Stimulated activated CD8-positive, alpha-beta memory T cell treated with anti-CD3 and anti-CD28 coated beads, Interleukin-15, amount 100 ng/mL, for 4 hours (primary cell): Measurements from ENCODE around the gene CCDC200.
"Not testable (repeated sequence)": the region's sequence is repeated elsewhere in the genome, so short reads cannot be mapped to it uniquely, and the experiment has no call there.

Experiments
- DNase-seq, 2 donors: peaks; one replicate each; pipeline ENCODE4 v3.0.0-alpha.2; 2020; ENCODE audit warnings: low read depth in 2 of 2

CCDC200 gene

DNA sequence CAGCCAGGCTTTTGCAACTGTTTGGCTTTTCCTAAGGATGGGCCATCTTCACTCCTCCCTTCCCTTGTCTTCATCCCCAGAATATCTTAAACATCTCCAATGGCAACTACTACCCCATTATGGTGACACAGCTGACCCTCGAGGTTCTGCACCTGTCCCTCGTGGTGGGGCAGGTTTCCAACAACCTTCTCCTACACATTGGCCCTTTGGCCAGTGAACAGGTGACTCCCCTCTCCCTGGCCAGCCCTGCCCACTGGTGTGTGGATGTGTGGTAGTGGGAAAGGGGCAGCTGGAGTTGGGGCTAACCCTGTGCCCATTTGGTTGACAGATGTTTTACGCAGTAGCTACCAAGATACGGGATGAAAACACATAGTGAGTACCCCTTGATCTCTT, 12.1 kb downstream of the CCDC200 start:
- no peak for DNase-seq

GRCh38 chr17:43215341-43215740, 13.1 kb downstream of the CCDC200 start:
- DNase-seq = no peak

GRCh38 chr17:43213545-43213944, 14.9 kb downstream of the CCDC200 start:
- DNase-seq = no peak

DNA sequence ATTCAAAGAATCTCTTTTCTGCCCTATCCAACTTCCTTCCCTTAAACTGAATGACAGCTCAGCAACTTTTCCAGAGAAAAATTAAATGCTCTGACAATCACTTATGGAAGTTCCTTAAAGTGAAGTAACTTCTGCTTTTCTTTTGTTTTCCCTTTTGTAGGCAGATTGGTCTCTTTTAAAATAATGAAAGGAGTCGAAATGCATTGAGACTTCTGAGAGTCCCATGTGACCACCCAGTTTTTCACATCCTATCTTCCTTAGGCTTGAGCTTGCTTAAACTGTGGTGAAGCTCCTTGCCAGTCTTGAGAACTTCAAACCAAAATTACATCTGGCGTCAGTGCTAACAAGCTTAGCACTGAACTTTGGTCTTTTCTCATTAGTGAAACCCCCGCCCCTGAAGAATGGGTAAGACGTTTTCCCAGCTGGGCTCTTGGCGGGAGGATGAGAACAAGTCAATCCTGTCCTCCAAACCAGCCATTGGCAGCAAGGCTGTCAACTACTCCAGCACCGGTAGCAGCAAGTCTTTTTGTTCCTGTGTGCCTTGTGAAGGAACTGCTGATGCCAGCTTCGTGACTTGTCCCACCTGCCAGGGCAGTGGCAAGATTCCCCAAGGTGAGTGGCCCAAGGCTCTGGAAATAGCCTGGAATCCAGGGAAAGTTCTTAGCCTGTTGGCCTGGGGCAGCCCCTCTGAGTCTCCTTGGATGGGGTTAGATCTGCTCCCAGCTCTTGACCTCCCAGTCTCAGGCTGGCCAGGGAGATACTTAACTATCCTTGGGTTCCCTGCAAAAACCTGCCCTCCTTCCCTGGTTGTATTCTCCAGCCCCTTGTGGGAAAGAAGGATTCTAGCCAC, 15.6 kb downstream of the CCDC200 start:
- DNase-seq = no peak

GRCh38 chr17:43211480-43212402, 16.7 kb downstream of the CCDC200 start, which contains the start of gene TMEM106A:
Gene TMEM106A (plus strand): TSS chr17:43211875. CDS start chr17:43213042, 1,167 bp downstream.
- peak; percentile 51 to 53 for DNase-seq

GRCh38 chr17:43211123-43211479, 17.3 kb downstream of the CCDC200 start:
- DNase-seq = no peak

- DNase-seq = no peak
Observed at GRCh38 chr17:43210576-43210975, 17.8 kb downstream of the CCDC200 start.

- DNase-seq = not testable (repeated sequence)
Observed at GRCh38 chr17:43203013-43203412, 25.4 kb downstream of the CCDC200 start.

DNA sequence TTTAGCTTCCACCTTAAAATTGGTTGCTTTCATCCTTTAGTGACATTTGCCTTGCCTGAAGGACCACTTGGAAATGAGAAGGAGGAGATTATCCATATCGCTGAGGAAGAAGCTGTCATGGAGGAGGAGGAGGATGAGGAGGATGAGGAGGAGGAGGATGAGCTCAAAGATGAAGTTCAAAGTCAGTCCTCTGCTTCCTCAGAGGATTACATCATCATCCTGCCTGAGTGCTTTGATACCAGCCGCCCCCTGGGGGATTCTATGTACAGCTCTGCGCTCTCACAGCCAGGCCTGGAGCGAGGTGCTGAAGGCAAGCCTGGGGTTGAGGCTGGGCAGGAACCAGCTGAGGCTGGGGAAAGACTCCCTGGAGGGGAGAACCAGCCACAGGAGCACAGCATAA, 28.3 kb downstream of the CCDC200 start:
- DNase-seq = no peak

DNA sequence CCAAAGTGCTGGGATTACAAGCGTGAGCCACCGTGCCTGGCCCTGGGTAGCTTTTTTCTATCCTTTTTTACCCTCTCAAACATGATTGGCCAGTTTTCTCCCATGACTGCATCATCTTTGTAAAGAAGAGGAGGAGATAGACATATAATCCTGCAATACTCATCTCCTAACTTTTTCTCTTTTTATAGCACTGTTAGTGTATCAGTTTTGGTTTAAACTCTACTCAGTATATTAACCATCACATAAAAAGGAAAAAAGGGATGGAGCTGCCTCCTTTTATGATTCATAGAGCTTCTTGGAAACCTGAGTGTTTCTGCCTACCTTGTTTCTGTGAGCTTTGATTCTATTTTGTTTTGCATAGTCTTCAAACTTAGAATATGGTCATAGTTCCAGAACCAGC, 28.8 kb downstream of the CCDC200 start:
- no peak for DNase-seq

DNA sequence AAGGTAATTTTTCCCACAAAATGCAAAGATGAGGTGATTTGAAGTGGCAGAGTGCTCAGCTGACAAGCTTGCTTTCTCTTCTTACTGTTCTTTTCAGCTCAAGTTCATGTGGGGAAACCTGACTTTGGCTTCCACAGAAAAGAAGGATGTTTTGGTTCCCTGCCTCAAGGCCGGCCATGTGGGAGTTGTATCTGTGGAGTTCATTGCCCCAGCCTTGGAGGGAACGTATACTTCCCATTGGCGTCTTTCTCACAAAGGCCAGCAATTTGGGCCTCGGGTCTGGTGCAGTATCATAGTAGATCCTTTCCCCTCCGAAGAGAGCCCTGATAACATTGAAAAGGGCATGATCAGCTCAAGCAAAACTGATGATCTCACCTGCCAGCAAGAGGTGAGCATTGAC, 35.2 kb downstream of the CCDC200 start:
- DNase-seq = no peak

- DNase-seq = not testable (repeated sequence)
Observed at GRCh38 chr17:43186656-43187055, 41.8 kb downstream of the CCDC200 start.

DNA sequence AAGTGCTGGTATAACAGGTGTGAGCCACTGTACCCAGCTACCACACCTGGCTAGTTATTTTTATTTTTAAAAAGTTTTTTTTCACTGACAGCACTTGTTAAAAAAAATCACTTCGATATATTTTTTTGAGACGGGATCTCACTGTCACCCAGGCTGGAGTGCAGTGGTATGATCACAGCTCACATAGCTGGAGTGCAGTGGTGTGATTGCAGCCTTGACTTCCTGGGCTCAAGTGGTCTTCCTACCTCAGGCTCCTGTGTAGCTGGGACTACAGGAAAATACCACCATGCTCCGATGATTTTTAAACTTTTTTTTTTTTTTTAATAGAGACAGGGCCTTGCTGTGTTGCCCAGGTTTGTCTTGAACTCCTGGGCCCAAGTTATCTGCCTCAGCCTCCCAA, 44.5 kb downstream of the CCDC200 start:
- no peak for DNase-seq

- no peak for DNase-seq
Observed at GRCh38 chr17:43176119-43176570, 52.3 kb downstream of the CCDC200 start.

DNA sequence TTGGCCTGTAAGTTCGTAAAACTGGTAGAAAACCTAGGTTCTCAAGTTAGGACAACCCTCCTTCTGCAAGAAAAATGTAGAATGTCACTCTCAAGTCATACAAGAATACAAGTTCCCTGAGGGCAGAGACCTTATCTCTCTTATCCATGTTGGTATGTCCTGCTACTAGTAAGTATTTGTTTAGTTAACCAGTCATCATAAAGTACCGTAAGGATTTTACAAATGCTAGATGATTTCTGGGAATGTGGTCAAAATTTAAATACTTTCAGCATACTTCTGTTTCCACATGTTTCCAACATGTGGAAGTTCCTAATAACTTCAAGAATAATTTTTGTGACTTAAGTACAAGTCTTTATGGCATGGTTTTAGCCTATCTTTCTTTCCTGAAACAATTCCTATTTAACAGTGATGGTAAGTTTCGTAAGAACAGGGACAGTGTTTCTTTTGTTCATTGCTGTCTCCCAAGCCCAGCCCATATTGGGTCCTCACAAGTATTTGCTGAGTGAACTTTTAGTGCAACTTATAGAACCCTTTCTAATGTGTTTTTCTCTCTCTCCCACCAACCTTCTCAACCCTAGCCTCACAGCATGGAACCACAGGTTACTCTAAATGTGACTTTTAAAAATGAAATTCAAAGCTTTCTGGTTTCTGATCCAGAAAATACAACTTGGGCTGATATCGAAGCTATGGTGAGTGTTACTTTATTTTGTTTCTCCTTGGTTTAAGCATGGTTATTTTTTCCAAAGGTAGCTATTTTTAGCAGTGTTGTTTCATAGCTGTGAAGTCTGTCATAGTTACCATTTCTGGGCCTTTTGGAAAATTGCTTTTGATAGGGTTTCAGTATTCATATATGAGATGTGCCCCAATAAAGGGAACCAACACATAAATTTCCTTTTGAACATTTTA, 53.0 kb downstream of the CCDC200 start:
- no peak for DNase-seq

DNA sequence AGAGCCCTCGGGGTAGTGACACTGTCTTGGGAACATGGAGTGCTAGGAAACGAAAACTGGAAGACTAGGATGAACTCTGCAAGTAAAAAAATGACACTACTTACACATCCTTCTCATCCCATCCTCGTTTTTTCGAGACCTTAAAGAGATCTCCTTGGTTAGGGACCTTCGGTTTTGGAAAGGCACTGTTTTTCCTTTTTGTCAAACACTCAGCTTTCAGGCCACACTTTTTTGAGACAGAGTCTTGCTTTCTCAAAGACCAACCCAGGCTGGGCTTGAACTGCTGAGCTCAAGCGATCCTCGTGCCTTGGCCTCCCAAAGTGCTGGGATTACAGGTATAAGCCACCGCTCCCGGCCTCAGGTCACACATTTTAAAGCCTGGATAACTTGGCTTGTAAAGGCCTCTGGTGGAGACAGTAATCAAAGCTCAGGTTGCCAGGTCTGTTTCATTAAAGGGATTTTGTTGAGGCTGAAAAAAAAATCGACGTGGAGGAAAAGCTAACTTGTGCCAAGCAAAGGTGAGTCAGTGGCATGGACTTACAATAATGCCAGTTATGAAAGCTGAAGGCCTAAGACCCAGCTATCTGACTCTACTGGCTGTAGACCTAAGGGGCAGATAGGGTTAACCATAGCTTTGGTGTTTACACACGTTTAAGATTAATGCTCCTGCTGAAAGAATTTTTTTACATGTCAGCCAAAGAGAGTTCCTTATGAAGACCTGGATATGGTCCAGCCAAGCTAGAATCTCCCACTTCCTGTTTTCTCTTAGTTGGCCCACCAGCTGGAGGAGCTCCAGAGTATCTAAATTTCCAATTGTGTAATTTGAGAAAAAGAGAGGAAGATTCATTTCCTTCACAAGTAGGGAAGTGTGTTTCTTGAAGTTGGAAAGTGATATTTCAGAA, 56.6 kb downstream of the CCDC200 start:
- DNase-seq = no peak
